ENCODE measurements around the gene SPATA32. TPM values are rescaled to one million over a fixed set of nuclear protein-coding genes. Genes with fewer than 3 reads are reported as not detected.
A peak's percentile ranks its signal among the peaks of the same experiment; 100 is the strongest.

Gene SPATA32
- total RNA-seq, 5 donors from 2014 or later (not counting 1 experiment from before 2014, with no cell fraction given), result 0.37 to 0.55 (median 0.42) TPM; not detected in 1

DNA sequence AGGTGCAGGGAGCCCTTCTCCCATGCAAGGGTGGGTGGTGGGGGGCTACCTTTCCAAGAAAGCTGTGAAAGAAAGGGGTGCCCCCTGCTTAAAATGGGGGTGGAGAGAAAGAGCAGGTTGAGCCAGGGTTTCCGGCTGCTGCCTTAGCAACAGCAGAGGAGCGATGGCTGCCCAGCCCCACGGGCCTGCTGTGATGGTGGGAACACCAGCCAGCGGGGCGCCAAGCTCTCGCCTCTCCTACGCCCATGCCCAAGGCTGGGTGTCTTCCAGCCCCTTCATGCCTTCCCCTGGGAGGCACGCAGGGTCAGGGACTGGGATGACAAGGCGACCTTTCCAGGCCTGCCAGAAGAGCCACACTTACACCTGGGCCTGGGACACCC, 37.2 kb downstream of the SPATA32 start:
- Mint-ChIP-seq H3K27me3 (no peaks in the 10 kb centered on the region), H3K4me3 (peak overlapping the region; percentile 95 to 100 (median 99)), H3K36me3 (peaks cover 5% of the 10 kb centered on the region), H3K4me1 (peaks cover 63 to 81% (median 72%) of the 10 kb centered on the region in 3 donors), H3K27ac (peak overlapping the region; percentile 99), H3K9me3 (no peaks in the 10 kb centered on the region)
- DNase-seq (peak in 8 of 35 experiments; percentile 29 to 57 (median 39)), ATAC-seq (replicated peaks in 1 of 4) (no peak)
- Histone ChIP-seq H3K27me3 (replicated peaks in 1 of 2; ENCODE audit: control insufficient read depth in 2 of 2, extremely low read depth in 1 of 2, insufficient read depth in 2 of 2, low read length in 1 of 2) (no peaks in the 10 kb centered on the region), H3K4me1 (ENCODE audit: control insufficient read depth in 1 of 2, extremely low read depth in 1 of 2, insufficient read depth in 2 of 2, low read length in 2 of 2) (peaks cover 42 to 86% of the 10 kb centered on the region in 2 experiments), H3K36me3 (ENCODE audit: control insufficient read depth in 2 of 2, extremely low read depth in 1 of 2, insufficient read depth in 1 of 2, low read length in 1 of 2) (peaks cover 2 to 5% of the 10 kb centered on the region in 2 donors), H3K9me3 (no peaks in the 10 kb centered on the region), H3K4me3 (ENCODE audit: control insufficient read depth in 1 of 2, extremely low read depth in 1 of 2, low read length in 1 of 2) (peak overlapping the region; percentile 87 to 96), H3K27ac (ENCODE audit: low read length) (peak overlapping the region; percentile 100)
- POLR2A ChIA-PET, result interaction anchor here in 1 of 2 donors (0.6 kb wide), 1 partner anchor 87 kb away, joined by 8 read pairs; no protein-coding TSS in a partner anchor
- CTCF ChIA-PET, result no interaction called here
- WGBS (ENCODE audit: insufficient coverage), result 0% methylated on average over 7 of the region's 9 CpGs

DNA sequence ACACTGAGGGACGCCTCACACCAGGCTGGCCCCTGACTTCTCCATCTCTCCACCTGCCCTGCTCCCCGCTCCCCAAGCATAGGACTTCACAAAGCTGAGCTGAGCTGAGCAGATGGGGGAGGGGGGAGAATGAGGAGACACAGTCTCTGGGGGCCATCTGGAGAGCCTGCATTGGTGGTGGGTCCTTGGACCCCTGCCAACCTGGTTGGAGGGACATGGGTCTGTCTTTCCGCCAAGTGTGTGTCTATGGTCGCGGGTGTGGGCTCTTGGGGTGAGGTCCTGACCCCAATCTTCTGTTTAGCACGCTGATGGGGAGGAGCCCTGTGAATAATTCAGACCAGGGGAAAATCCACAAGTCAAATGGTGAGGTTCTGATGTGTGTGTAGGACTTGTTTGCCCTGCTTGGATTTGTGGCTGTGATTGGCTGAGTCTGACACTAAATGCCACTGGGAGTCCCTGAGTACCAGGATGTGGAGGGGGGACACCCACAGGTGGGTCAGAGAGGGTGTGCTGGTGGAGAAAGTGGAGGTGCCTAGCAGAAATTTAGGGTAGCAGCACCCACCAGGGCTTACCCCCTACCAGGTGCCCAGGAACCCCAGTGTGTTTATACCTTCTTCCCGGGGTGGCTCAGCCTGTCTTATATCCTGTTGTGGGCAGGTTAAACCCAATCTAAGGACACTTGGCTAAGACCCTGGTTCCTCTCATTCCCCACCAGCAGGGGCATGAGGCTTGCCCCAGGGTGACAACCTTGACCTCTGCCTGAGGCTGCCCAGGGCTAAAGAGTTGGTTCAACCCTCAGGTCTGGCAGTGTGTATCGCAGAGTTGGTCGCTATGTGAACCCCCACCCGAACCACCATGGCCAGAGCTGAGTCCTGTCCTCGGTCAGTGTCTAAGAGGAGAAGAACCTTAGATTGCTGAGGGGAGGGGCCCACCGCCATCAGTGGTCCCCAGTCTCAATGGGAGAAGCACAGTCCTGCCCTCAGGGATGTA, 38.1 kb downstream of the SPATA32 start:
- Histone ChIP-seq H3K4me1 (ENCODE audit: control insufficient read depth in 1 of 2, extremely low read depth in 1 of 2, insufficient read depth in 2 of 2, low read length in 2 of 2) (peaks cover 39 to 86% of the 10 kb centered on the region in 2 experiments), H3K9me3 (no peaks in the 10 kb centered on the region), H3K27ac (ENCODE audit: low read length) (peak overlapping the region; percentile 100), H3K27me3 (replicated peaks in 1 of 2; ENCODE audit: control insufficient read depth in 2 of 2, extremely low read depth in 1 of 2, insufficient read depth in 2 of 2, low read length in 1 of 2) (no peaks in the 10 kb centered on the region), H3K4me3 (ENCODE audit: control insufficient read depth in 1 of 2, extremely low read depth in 1 of 2, low read length in 1 of 2) (peak overlapping the region; percentile 87 to 96), H3K36me3 (ENCODE audit: control insufficient read depth in 2 of 2, extremely low read depth in 1 of 2, insufficient read depth in 1 of 2, low read length in 1 of 2) (peaks cover 4 to 12% of the 10 kb centered on the region in 2 donors)
- ATAC-seq (replicated peaks in 1 of 4) (peak in 1 of 4 experiments; percentile 23), DNase-seq (peak in 16 of 35 experiments; percentile 25 to 80 (median 46))
- 3% methylated on average over 4 of the region's 12 CpGs for WGBS (ENCODE audit: insufficient coverage)
- Mint-ChIP-seq H3K36me3 (peaks cover 11% of the 10 kb centered on the region), H3K4me3 (peak overlapping the region; percentile 95 to 100 (median 99)), H3K4me1 (peaks cover 63 to 82% (median 72%) of the 10 kb centered on the region in 3 donors), H3K27ac (peak overlapping the region; percentile 99), H3K27me3 (no peaks in the 10 kb centered on the region), H3K9me3 (no peaks in the 10 kb centered on the region)
- ChIA-PET CTCF (interaction anchor here in 1 of 2 donors (1.1 kb wide), 1 partner anchor 72 kb away, joined by 3 read pairs; no protein-coding TSS in a partner anchor), POLR2A (no interaction called here)

DNA sequence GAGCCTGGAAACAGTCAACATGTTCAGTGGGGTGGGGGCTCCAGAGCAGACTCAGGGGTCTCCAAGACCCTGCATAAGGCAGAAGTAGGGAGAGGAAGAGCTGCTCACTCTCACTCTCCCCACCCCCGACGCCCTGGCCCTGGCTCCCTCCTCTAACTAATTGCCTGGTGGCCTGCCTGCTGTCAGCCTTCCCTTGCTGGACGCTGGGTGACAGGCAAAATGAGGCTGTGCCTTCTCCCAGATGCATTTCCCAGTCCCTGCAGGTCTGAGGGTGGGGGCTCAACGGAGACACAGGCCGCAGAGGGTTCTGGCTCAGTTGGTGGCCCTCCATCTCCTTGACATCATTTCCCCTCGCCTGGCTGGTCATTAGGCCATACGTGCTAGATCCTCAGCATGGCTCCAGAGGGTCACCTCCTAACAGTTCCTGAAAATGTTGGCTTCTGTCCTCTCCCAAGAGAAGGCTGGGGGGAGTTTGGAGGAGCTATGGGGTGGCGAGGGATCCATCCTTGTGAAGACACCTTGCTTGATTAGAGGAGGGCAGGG, 38.8 kb downstream of the SPATA32 start:
- no peaks in the 10 kb centered on the region for H3K27me3 Mint-ChIP-seq

DNA sequence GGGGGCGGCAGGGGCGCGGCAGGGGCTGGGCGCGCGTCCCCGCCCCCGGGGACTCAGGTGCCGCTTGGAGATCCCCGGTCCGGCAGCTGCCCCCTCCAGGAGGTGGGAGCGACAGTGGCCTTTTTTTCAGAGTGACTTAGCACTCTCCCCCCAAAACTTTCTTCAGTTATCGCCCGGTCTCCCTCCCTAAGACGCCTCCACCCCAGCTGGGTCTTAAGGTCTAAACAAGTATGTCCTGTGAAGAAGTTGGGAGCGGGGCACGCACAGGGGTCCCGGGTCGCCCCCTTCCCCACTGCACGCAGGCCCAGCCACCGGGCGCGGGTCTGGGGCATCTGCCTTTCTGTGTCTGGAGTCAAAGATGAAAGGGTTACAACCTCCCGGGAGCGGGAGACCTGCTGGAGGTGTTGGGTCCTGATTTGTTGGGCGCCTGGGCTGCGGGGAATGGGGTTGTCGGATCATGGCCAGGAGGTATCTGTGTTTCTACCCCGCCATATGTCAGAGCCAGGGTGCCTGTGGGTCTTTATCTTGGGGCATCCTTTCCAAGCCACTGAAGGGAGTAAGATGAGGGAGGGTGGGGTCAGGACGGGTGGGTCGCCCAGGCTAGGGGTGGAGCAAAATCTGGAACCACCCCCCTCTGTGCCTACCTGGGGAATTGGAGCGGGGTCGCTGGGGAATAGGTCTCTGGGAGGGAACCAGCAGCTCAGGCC, 39.5 kb downstream of the SPATA32 start:
- POLR2A ChIA-PET, result interaction anchor here (0.6 kb wide), 3 partner anchors 70 to 88 kb away, joined by 3 to 9 read pairs (median 8); no protein-coding TSS in a partner anchor

More for the DNA sequence above, 38.8 kb downstream of the SPATA32 start:
- Mint-ChIP-seq H3K27ac (peak overlapping the region; percentile 99), H3K9me3 (no peaks in the 10 kb centered on the region), H3K4me1 (peaks cover 58 to 78% (median 66%) of the 10 kb centered on the region in 3 donors), H3K4me3 (peak overlapping the region; percentile 95 to 100 (median 99)), H3K36me3 (peaks cover 13% of the 10 kb centered on the region)
- ChIA-PET POLR2A (interaction anchor here in 1 of 2 donors (0.6 kb wide), 1 partner anchor 71 kb away, joined by 3 read pairs; no protein-coding TSS in a partner anchor), CTCF (interaction anchor here in 1 of 2 donors (0.6 to 1.5 kb wide), 3 partner anchors 71 to 88 kb away, joined by 3 read pairs; partner anchors contain the start of genes ACBD4 and HEXIM1)
- H3K9me3 ChIP-seq, result no peaks in the 10 kb centered on the region
- H3K36me3 ChIP-seq (ENCODE audit: control insufficient read depth in 2 of 2, extremely low read depth in 1 of 2, insufficient read depth in 1 of 2, low read length in 1 of 2), result peaks cover 8 to 19% of the 10 kb centered on the region in 2 donors
- 0% methylated on average over 5 of the region's 8 CpGs for WGBS (ENCODE audit: insufficient coverage)
- ATAC-seq (replicated peaks in 1 of 4), result no peak
- no peaks in the 10 kb centered on the region for H3K27me3 ChIP-seq (replicated peaks in 1 of 2; ENCODE audit: control insufficient read depth in 2 of 2, extremely low read depth in 1 of 2, insufficient read depth in 2 of 2, low read length in 1 of 2)
- H3K27ac ChIP-seq (ENCODE audit: low read length), result peak overlapping the region; percentile 100
- H3K4me1 ChIP-seq (ENCODE audit: control insufficient read depth in 1 of 2, extremely low read depth in 1 of 2, insufficient read depth in 2 of 2, low read length in 2 of 2), result peaks cover 32 to 81% of the 10 kb centered on the region in 2 experiments
- no peak for DNase-seq
- H3K4me3 ChIP-seq (ENCODE audit: control insufficient read depth in 1 of 2, extremely low read depth in 1 of 2, low read length in 1 of 2), result peak overlapping the region; percentile 87 to 96

DNA sequence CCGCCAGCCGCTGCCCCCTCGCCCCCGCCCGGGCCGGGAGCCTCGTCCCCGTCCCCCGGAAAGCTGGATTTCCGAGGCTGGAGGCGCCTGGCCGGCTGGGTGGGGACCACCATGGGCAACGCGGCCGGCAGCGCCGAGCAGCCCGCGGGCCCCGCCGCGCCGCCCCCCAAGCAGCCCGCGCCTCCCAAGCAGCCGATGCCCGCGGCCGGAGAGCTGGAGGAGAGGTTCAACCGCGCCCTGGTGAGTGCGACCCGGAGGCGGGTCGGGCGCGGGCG, 39.9 kb downstream of the SPATA32 start:
- Histone ChIP-seq H3K27ac (ENCODE audit: low read length) (no peak overlapping the region), H3K36me3 (ENCODE audit: control insufficient read depth in 2 of 2, extremely low read depth in 1 of 2, insufficient read depth in 1 of 2, low read length in 1 of 2) (peaks cover 8 to 20% of the 10 kb centered on the region in 2 donors), H3K27me3 (replicated peaks in 1 of 2; ENCODE audit: control insufficient read depth in 2 of 2, extremely low read depth in 1 of 2, insufficient read depth in 2 of 2, low read length in 1 of 2) (no peaks in the 10 kb centered on the region), H3K9me3 (no peaks in the 10 kb centered on the region), H3K4me3 (ENCODE audit: control insufficient read depth in 1 of 2, extremely low read depth in 1 of 2, low read length in 1 of 2) (peak overlapping the region; percentile 87 to 96), H3K4me1 (ENCODE audit: control insufficient read depth in 1 of 2, extremely low read depth in 1 of 2, insufficient read depth in 2 of 2, low read length in 2 of 2) (peaks cover 22 to 70% of the 10 kb centered on the region in 2 experiments)
- no peak for DNase-seq
- no peak overlapping the region for H3K27ac Mint-ChIP-seq
- ChIA-PET POLR2A (interaction anchor here (0.6 kb wide), 2 partner anchors 80 to 88 kb away, joined by 8 to 9 read pairs; no protein-coding TSS in a partner anchor), CTCF (interaction anchor here in 1 of 2 donors (1.5 kb wide), 1 partner anchor 73 kb away, joined by 3 read pairs; the partner anchor contains the start of gene HEXIM1)
- H3K27me3 Mint-ChIP-seq, result no peaks in the 10 kb centered on the region
- peak overlapping the region in 1 of 3 donors; percentile 95 for H3K4me3 Mint-ChIP-seq
- peaks cover 13% of the 10 kb centered on the region for H3K36me3 Mint-ChIP-seq
- no peak for ATAC-seq (replicated peaks in 1 of 4)
- peaks cover 51 to 72% (median 58%) of the 10 kb centered on the region in 3 donors for H3K4me1 Mint-ChIP-seq
- under 1% methylated on average over 38 of the region's 38 CpGs for WGBS (ENCODE audit: insufficient coverage)
- H3K9me3 Mint-ChIP-seq, result no peaks in the 10 kb centered on the region

More for the DNA sequence above, 39.5 kb downstream of the SPATA32 start:
- Mint-ChIP-seq H3K4me3 (peak overlapping the region; percentile 95 to 100 (median 99)), H3K27ac (peak overlapping the region; percentile 99), H3K36me3 (peaks cover 13% of the 10 kb centered on the region), H3K27me3 (no peaks in the 10 kb centered on the region), H3K4me1 (peaks cover 56 to 76% (median 62%) of the 10 kb centered on the region in 3 donors), H3K9me3 (no peaks in the 10 kb centered on the region)
- CTCF ChIA-PET, result interaction anchor here in 1 of 2 donors (0.6 to 1.5 kb wide), 3 partner anchors 71 to 87 kb away, joined by 3 read pairs; partner anchors contain the start of genes ACBD4 and HEXIM1
- DNase-seq (peak in 9 of 35 experiments; percentile 36 to 73 (median 55)), ATAC-seq (replicated peaks in 1 of 4) (peak in 2 of 4 experiments; percentile 10 to 13)
- H3K36me3 ChIP-seq (ENCODE audit: control insufficient read depth in 2 of 2, extremely low read depth in 1 of 2, insufficient read depth in 1 of 2, low read length in 1 of 2), result peaks cover 8 to 19% of the 10 kb centered on the region in 2 donors
- H3K4me1 ChIP-seq (ENCODE audit: control insufficient read depth in 1 of 2, extremely low read depth in 1 of 2, insufficient read depth in 2 of 2, low read length in 2 of 2), result peaks cover 25 to 75% of the 10 kb centered on the region in 2 experiments
- H3K27ac ChIP-seq (ENCODE audit: low read length), result peak overlapping the region; percentile 100
- no peaks in the 10 kb centered on the region for H3K27me3 ChIP-seq (replicated peaks in 1 of 2; ENCODE audit: control insufficient read depth in 2 of 2, extremely low read depth in 1 of 2, insufficient read depth in 2 of 2, low read length in 1 of 2)
- peak overlapping the region; percentile 87 to 96 for H3K4me3 ChIP-seq (ENCODE audit: control insufficient read depth in 1 of 2, extremely low read depth in 1 of 2, low read length in 1 of 2)
- no peaks in the 10 kb centered on the region for H3K9me3 ChIP-seq
- 3% methylated on average over 14 of the region's 33 CpGs for WGBS (ENCODE audit: insufficient coverage)

All from T-cell (primary cell).